A549 (cell line): Measurements from ENCODE around the gene SERINC3.

Source experiments
- CEBPB ChIP-seq, 2 experiments: fragments of >200 bp in 1 of 2; sonication (Bioruptor Twin) in 1 of 2; formaldehyde crosslinking in 1 of 2; IDR thresholded peaks; 2 replicates each; pipeline ENCODE4 v1.6.1; 2012 to 2016
- CHD2 ChIP-seq: fragments of 150-350 bp; IDR thresholded peaks from 2 replicates; pipeline ENCODE4 v1.6.1; 2014; ENCODE audit warnings: low read length; ENCODE audit not compliant: partially characterized antibody
- CHD4 ChIP-seq: fragments of 200-600 bp; sonication (generic); IDR thresholded peaks from 2 replicates; pipeline ENCODE4 v1.6.1; 2016; ENCODE audit warnings: antibody characterized with exemption, mild to moderate bottlenecking, borderline replicate concordance
- CTCF ChIP-seq: fragments of >200 bp; sonication (Bioruptor Twin); formaldehyde crosslinking; IDR thresholded peaks from 3 replicates; pipeline ENCODE4 v1.5.1; 2016
- EP300 ChIP-seq, 2 experiments: fragments of >200 bp; sonication (Bioruptor Twin); formaldehyde crosslinking; IDR thresholded peaks; 2 replicates in 1 of 2; 3 replicates in 1 of 2; pipeline ENCODE4 v1.6.1; 2016 to 2017
- JUNB ChIP-seq: fragments of >200 bp; sonication (Bioruptor Twin); formaldehyde crosslinking; IDR thresholded peaks from 2 replicates; pipeline ENCODE4 v1.6.1; 2016
- MAFK ChIP-seq: fragments of 450-650 bp; IDR thresholded peaks from 2 replicates; pipeline ENCODE4 v1.6.1; 2014; ENCODE audit not compliant: partially characterized antibody
- POLR2A ChIP-seq: IDR thresholded peaks from 2 replicates; pipeline ENCODE4 v1.6.1; 2012; ENCODE audit warnings: mild to moderate bottlenecking, low read length
- ZC3H11A ChIP-seq: fragments of 450-650 bp; IDR thresholded peaks from 2 replicates; pipeline ENCODE4 v1.6.1; 2014; ENCODE audit warnings: antibody characterized with exemption, mild to moderate bottlenecking

GRCh38 chr20:44454306-44454963 is 67.4 kb downstream of the SERINC3 start:
- no peak for TF ChIP-seq ZC3H11A
- no peak for TF ChIP-seq CTCF
- no peak for TF ChIP-seq EP300 (IDR thresholded peaks at IDR 0.05)
- no peak for TF ChIP-seq POLR2A
- no peak for TF ChIP-seq JUNB
- no peak for TF ChIP-seq CHD4
- TF ChIP-seq CHD2 = no peak
- no peak for TF ChIP-seq CEBPB (IDR thresholded peaks at IDR 0.05)
- TF ChIP-seq MAFK = no peak
